Fibroblast of gingiva (primary cell): ENCODE results near the gene GALNT18.

Experiments used
- DNase-seq: peaks from one replicate; pipeline ENCODE4 v3.0.0-alpha.2; 2011; ENCODE audit warnings: low read depth

The GALNT18 gene

GRCh38 chr11:11587122-11587521 is 34.7 kb downstream of the GALNT18 start:
- DNase-seq, result peak; percentile 26

- DNase-seq, result no peak
Observed at GRCh38 chr11:11586465-11586864, 35.3 kb downstream of the GALNT18 start.

GRCh38 chr11:11584937-11585336 is 36.9 kb downstream of the GALNT18 start:
- DNase-seq, result no peak

- peak; percentile 14 for DNase-seq
Observed at GRCh38 chr11:11584530-11584810, 37.3 kb downstream of the GALNT18 start.

- no peak for DNase-seq
Observed at GRCh38 chr11:11583801-11584529, 37.8 kb downstream of the GALNT18 start.

GRCh38 chr11:11582011-11582701 is 39.6 kb downstream of the GALNT18 start:
- DNase-seq, result no peak

GRCh38 chr11:11581481-11581880 is 40.3 kb downstream of the GALNT18 start:
- no peak for DNase-seq

- DNase-seq, result no peak
Observed at GRCh38 chr11:11580841-11581411, 40.9 kb downstream of the GALNT18 start.

- no peak for DNase-seq
Observed at GRCh38 chr11:11580012-11580411, 41.8 kb downstream of the GALNT18 start.

GRCh38 chr11:11579012-11579988 is 42.5 kb downstream of the GALNT18 start:
- DNase-seq, result no peak

- DNase-seq, result no peak
Observed at GRCh38 chr11:11577932-11578911, 43.6 kb downstream of the GALNT18 start.

GRCh38 chr11:11577251-11577855 is 44.5 kb downstream of the GALNT18 start:
- no peak for DNase-seq

GRCh38 chr11:11574373-11575287 is 47.2 kb downstream of the GALNT18 start:
- DNase-seq, result no peak

GRCh38 chr11:11572386-11572785 is 49.4 kb downstream of the GALNT18 start:
- no peak for DNase-seq

GRCh38 chr11:11571893-11572292 is 49.9 kb downstream of the GALNT18 start:
- no peak for DNase-seq

GRCh38 chr11:11570823-11571222 is 51.0 kb downstream of the GALNT18 start:
- DNase-seq, result no peak

- DNase-seq, result no peak
Observed at GRCh38 chr11:11569936-11570491, 51.8 kb downstream of the GALNT18 start.

GRCh38 chr11:11568651-11569229 is 53.1 kb downstream of the GALNT18 start:
- DNase-seq, result no peak
